ENCODE results near the gene SRSF2.
A peak's percentile ranks its signal among the peaks of the same experiment; 100 is the strongest.
"Not testable (repeated sequence)": the region's sequence is repeated elsewhere in the genome, so short reads cannot be mapped to it uniquely, and the experiment has no call there.

Gene SRSF2

DNA sequence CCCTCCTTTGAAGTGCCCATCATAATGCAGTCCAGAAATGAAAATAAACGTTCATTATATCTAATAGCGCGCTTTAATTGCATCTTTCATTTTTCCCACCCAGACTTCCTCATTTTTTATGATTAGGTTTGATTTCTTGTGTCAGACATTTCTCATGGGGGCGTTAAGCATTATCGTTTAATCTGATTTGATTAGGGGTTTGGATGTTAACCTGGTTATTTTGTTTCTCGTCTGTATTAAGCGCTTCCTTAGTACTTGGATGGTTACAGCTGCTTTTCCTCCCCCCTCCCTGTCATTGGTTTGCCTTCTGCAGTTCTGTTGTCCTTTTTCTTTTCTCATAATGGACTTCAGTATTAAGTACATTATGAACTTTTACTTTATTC is 1.3 kb upstream of the SRSF2 start:
- DNase-seq (ENCODE audit: low read depth), result no peak

DNA sequence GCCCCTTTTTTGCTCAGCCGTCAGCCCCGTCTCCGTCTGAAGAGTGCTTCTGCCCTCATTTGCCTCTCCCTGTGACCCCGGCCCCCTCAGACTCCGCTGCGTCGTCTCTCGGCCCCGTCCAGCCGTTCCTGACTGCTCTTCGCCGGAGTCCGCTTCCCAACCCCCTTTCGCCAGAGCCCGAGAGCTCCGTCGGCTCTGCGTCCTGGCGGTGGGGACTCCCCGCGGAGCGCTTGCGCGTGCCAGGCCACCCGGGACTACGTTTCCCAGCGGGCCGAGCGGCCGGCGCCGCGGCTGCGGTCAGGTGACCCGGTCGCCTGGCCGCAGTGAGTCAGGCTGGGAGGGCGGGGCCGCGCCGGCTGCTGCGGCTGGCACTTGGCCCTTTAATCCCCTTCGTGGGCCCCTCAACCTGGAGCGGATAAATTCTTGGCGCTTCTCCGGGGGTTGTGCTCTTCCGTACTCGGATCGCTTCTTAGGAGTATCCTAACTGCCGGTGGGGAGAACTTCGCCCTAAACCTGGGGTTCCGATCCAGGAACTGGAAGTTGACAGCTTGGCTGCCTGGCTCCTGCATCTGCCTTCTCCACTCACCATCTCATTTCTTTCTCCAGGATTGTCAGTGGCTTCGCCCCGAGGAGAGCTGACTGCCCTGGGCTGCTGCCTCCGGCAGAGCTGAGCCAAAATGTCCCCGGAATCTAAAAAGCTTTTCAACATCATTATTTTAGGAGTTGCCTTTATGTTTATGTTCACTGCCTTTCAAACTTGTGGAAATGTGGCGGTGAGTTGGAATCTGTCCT is 741 bp upstream of the SRSF2 start, which contains the start of gene MFSD11:
Gene MFSD11, plus strand, starts transcription at position 444 of the 792 bp plus-strand sequence. Its CDS starts 234 bp downstream, at position 678.
- peak; percentile 85 for DNase-seq (ENCODE audit: low read depth)

DNA sequence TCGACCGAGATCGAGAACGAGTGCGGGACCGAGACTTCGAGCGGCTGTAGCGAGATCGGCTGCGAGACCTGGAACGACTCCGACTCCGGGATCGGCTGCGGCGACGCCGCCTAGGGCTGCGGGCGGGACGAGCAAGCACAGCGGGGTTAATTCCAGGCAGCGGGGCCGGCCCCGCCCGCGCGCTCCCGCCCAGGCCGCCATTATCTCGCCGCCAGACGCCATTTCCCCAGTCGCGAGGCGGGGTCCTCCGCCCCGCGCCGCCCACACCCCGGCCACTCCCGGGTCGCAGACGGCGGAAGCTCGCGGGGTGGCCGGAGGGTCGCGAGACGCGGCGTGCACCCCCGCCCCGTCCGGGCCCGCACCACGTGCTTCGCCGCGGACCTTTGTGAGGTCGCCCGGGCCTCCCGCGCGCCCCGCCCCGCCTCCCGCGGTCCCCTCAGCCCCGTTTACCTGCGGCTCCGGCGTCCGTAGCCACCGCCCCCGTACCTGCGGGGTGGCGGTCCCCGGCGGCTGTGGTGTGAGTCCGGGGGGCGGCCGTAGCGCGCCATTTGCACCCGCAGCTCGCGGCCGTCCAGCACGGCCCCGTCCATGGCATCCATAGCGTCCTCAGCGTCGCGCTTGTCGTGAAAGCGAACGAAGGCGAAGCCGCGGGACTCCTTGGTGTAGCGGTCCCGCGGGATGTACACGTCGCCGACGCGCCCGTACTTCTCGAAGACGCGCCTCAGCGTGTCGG is 616 bp downstream of the SRSF2 start:
- DNase-seq (ENCODE audit: low read depth), result peak; percentile 46

DNA sequence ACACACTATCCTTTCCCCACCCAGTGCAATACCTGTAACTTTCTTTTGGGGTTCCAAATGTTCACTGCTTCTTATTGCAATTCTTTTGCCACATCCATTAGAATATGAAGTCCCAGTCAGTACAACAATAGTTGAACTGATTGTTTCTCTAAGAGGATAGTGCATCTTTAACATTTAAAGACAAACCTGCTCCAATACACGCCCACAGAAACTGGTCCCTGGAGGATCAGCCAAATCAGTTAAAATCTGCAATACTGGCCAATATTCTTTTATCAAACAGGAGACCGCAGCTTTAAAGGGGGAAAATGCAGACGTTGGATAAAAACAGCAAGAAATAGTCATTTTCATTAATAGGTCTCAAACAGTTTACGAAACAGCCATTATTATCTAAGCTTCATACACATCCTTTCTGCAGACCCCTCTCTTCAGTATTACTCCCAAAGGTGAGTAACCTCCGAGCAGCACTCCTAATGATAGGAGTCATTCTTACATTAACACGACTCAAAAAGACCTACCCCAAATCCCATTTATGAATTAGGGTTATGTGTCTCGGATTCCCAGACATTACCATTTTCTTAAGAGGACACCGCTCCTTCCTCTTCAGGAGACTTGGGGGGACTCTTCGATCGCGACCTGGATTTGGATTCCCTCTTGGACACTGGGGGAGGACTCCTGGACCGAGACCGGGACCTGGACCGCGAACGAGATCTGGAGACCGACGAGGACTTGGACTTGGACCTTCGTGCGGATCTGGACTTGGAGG is 1.4 kb downstream of the SRSF2 start:
- DNase-seq (ENCODE audit: low read depth), result no peak

DNA sequence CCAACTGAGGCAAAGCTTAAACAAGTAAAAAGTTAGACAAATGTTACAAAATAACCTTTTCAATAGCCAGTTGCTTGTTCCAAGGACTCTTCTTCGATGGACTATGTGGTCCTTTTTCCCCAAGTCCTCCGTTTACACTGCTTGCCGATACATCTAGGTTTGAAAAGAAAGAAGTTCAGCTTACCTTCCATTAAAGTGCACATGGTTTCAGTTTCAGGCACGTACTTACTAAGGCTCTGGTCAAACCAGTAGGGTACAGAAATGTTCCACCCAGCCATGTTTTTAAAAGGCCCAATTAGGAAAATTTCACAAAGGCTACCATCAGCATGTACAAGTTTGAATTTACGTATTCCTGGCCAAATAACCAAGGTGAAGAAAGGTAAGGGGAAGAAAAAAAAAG is 2.1 kb downstream of the SRSF2 start:
- DNase-seq (ENCODE audit: low read depth), result no peak

DNA sequence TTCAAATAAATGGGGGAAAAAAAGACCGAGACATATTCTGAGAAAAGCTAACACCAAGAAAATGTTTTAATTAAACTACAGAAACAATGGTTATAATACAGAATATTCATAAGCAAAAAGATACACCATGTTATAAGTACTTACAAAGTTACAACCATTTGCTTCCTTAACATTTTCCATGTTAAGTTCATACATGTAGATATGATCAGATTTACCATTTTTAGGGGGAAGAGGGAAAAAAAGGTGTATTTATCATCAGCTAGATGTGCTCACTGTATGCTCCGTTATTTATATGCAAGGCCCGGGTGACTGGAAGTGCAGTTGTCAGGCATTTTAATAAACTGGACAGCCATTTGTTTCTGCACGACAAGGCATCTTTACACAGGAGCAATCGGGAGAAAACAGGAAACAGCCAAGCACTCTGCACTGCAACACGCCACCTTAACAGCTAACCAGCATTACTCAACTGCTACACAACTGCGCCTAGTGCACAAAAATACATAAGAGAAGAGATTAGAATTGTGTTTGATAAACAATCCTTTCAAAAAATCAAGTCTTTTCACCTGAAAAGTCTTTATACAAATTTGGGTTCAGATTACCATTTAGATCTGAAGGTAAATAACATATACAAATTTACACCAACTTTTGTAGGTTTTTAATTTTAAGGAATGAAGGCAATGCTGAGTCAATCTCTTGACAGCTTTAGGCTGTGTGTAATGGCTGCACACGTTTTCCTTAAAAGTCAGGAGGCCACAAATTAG is 2.9 kb downstream of the SRSF2 start:
- DNase-seq (ENCODE audit: low read depth), result no peak

DNA sequence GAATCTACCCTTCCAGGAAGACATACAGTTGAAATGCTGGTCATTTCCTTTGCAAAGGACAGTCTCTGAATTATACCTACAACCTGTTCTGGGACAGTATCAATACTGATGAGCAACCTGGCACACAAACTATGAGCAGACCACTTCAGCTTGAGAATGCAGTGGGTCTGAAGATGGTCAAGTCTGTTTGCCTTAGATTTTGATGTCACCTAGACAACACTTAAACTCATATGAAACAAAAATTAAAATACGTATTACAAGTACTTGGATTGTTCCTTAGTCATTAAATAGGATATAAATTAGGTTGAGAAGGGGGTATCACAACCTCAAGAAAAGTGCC is 3.5 kb downstream of the SRSF2 start:
- DNase-seq (ENCODE audit: low read depth), result no peak

DNA sequence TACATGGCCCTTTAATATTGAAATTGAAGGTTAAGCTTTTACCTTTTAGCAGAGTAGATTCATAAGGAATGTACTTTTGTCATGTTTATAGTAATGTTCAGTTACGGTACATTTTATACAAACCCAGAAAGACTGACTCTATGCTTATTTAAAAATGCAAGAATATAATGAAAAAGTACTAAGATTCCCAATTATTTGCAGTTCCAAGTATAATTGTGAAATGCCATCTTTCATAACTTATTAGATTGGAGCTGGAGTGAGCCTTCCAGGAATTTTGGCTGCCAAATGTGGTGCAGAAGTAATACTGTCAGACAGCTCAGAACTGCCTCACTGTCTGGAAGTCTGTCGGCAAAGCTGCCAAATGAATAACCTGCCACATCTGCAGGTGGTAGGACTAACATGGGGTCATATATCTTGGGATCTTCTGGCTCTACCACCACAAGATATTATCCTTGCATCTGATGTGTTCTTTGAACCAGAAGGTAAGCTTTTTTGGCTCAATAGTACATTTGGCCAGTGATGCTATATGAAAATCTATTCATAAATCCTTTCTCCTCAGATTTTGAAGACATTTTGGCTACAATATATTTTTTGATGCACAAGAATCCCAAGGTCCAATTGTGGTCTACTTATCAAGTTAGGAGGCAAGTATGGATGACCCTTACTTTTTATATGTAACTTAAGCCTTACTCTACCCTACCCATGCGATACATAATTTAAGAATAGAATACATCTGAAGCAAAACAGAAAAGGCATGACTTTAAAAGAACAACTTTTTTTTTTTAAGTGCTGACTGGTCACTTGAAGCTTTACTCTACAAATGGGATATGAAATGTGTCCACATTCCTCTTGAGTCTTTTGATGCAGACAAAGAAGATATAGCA is 4.2 kb downstream of the SRSF2 start:
- no peak for DNase-seq (ENCODE audit: low read depth)

DNA sequence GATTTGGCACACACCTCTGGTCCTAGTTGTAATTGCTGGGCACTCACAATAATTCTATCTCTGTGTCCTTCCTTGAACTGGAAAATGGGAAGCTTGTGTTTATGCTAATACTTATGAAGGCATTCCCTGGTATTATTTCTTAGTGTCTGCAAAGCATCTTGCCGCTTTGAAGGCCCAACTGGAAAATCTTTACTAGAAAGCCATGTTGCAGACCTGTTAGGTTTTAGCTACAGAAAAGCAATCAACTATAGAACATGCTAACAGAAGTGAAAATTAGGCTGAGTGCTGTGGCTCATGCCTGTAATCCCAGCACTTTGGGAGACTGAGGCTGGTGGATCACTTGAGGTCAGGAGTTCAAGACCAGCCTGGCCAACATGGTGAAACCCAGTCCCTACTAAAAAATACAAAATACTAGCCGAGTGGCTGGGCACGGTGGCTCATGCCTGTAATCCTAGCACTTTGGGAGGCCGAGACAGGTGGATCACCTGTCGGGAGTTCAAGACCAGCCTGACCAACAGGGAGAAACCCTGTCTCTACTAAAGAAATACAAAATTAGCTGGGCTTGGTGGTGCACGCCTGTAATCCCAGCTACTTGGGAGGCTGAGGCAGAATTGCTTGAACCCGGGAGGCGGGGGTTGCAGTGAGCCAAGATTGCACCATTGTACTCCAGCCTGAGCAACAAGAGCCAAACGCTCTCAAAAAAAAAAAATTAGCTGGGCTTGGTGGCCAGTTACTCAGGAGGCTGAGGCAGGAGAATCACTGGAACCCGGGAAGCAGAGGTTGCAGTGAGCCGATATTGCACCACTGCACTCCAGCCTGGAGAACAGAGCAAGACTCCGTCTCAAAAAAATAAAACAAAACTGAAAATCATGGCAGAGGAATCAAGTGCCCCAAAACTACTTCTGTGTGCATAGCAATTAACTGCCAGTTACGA is 5.1 kb downstream of the SRSF2 start:
- DNase-seq (ENCODE audit: low read depth), result not testable (repeated sequence)

DNA sequence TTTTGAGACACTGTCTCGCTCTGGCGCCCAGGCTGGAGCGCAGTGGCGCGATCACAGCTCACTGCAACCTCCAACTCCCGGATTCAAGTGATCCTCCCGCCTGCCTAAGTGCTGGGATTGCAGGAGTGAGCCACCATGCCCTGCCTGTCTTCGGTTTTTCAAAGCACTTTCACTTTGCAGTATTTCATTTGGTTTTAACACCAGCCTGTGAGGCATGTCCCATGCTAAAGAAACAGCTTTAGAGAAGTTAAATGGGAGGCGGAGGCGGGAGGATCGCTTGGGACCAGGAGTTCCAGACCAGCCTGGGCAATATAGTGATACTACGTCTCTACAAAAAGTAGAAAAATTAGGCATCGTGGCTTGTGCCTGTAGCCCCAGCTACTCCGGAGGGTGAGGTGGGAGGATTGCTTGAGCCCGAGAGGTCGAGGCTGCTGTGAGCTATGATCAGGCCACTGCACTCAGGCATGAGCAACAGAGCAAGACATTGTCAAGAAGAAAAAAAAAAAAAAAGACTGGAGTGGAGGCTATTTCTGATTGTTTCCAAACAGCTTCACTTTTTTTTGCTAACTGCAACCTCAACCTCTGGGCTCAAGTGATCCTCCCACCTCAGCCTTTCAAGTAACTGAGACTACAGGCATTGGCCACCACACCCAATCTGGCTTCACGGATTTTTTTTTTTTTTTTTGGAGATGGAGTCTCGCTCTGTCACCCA is 9.2 kb downstream of the SRSF2 start:
- no peak for DNase-seq (ENCODE audit: low read depth)

DNA sequence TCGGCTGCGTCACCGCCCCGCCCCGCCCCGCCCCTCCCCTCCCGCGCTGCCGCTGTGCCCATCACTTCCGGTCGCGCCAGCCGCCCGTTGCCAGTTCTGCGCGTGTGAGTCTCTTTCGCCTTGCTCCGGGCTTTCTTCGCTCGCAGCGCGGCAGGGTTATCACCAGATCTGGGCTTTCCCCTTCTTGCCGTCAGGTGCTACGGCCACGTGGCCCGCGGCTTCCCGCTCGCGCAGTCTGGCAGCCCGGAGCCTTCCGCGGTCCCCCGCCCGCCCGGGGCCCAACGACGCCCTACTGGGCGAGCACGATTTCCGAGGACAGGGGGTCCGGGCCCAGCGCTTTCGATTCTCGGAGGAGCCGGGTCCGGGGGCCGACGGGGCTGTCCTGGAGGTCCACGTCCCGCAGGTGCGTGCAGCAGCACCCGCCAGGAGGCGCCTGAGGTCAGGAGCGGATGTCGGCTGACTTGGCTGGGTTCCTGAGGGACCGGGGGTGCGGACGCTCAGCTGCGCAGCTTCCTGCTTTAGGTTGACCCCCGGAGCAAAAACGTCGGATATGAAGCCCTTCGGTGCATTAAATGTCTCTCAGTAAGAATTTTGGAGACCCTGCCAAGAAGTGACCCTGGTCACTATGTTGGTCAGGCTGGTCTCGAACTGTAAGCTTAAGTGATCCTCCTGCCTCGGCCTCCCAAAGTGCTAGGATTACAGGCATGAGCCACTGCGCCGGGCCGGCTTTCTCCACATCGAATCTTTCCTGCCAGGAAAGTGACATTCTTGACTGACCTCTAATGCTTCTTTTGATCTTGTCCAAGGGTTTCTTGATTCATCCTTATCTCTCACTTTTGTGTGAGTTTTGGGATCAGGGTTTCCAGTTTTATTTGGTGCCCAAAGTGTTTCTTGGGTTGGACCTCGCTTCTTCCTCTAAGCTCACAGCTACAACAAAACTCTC is 10.1 kb downstream of the SRSF2 start, which contains the start of gene METTL23:
Gene METTL23, plus strand, starts transcription at position 64 of the 943 bp plus-strand sequence. CDS start 2,872 bp downstream, outside the sequence.
- DNase-seq (ENCODE audit: low read depth), result peak; percentile 71

DNA sequence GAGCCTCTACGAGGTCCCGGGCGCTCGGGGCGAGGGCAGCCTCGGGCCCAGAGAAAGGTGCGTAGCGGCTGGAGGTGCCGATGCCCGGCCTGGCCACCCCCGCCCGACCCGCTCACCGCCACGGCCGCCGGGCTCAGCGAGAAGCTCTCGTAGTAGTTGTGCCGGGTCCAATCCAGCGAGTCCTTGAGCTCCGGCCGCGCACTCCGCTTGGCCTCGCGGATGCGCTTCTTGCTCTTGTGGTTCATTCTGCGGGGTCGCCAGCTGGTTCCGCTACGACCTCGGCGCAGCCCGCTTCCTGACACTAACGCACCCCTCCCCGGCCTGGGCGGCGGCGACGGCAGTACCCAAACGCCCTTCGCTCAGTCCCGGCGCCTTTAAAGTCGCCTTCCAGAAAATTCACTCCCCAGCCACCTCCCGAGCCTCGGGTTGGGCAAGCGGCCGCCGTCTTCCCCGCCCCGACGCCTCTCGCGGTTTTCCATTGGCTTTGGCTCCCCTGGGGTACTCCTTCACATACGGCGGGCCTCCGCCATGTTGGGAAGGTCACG is 10.8 kb downstream of the SRSF2 start, which contains the start of gene JMJD6:
Gene JMJD6, minus strand, starts transcription at position 376 of the 545 bp plus-strand sequence. Its CDS starts 131 bp downstream, at position 245.
- peak; percentile 91 for DNase-seq (ENCODE audit: low read depth)

DNA sequence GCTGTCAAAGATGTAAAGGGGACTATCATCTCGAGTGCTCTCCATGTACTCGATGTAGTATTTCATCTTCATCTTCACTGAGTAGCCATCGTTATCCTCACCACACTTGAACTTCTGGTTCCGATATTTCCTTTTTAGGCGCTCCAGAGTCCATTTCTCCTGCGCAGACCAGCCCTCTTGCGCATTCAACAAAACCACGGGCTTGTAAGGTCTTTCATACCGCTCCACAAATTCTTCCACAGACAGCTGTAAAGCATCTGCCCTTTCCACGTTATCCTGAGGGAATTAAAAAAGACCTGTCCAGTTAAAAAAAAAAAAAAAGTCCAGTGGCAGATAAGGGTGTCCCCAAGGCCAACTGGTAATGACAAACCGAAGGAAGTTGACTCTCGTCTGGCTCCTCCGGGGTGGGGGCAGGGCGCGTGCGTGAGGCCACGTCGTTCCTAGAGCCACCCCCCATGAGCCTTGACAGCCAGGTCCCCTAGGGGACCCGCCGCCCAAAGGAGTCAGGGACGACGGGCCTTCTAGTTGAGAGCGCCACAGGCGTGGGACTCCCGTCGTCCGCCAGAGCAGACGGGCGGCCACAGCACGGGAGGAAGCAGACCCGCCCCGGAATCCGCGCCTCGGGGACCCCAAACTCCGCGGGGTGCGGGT is 11.4 kb downstream of the SRSF2 start:
- peak; percentile 52 for DNase-seq (ENCODE audit: low read depth)

DNA sequence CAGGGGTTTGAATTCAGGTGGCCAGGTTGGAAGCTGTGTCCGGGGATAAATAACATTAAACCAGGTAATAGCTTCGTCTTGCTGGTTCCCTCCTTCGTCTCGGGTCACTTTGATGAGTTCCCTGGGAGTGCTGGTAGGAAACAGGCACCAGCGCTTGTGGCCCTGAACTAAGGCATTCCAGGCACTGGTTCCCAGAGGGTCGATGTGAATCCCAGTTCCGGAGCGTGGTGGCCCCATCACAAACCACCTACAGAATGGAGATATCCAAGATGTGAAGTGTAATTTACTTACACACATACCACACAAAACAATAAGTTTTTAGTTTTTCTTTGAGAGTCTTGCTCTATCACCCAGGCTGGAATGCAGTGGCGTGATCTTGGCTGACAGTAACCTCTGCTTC is 13.3 kb downstream of the SRSF2 start:
- DNase-seq (ENCODE audit: low read depth), result no peak

DNA sequence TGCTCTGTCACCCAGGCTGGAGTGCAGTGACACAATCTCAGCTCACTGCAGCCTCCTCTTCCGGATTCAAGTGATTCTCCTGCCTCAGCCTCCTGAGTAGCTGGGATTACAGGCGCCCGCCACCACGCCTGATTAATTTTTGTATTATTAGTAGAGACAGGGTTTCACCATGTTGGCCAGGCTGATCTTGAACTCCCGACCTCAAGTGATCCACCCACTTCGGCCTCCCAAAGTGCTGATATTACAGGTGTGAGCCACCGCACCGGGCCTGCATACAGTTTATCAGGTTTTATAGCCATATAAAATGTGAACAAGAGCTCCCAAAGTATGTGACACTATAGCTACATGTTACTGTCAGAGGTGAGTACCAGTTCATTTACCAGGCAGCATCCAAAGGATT is 14.2 kb downstream of the SRSF2 start:
- DNase-seq (ENCODE audit: low read depth), result not testable (repeated sequence)

DNA sequence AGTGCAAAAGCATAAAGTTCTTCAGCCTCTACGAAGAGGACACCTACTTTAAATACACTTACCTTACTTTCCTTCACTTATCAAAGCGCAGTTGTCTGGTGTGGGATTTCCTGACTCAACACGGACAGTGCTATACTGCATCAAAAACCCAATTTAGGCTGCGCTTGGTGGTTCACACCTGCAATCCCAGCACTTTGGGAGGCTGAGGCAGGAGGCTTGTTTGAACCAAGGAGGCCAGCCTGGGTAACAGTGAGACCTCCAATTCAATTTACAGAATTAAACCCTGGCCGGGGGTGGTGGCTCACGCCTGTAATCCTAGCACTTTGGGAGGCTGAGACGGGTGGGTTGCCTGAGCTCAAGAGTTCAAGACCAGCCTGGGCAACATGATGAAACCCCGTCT is 14.9 kb downstream of the SRSF2 start:
- DNase-seq (ENCODE audit: low read depth), result no peak

DNA sequence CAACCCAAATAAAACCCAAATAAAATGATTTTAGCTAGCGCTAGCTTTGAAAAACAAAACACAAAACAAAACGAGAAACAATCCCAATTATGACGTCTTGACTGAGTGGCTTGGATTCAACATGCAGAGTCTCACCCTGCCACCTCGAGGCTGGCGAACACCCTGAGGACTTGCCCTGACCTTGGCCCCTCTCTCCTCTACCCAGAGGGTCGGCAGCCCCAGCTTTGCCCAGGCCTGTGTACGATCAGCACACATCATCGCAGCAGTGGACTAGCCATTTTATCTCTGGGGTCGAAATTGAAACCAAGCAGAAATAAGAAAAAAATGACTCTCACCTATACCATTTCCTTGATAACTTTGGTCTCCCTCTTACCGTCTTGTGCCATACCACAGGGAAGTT is 15.7 kb downstream of the SRSF2 start:
- no peak for DNase-seq (ENCODE audit: low read depth)
